ENCODE results near the gene CCDC28A. TPM values are rescaled to one million over a fixed set of nuclear protein-coding genes. Genes with fewer than 3 reads are reported as not detected.

CCDC28A gene
- total and polyA plus RNA-seq, 7 donors = 17.4 to 49.5 (median 26.5) TPM

GRCh38 chr6:138782243-138782642, 8.7 kb downstream of the CCDC28A start:
- Histone ChIP-seq H3K27ac (no peak overlapping the region), H3K36me3 (peaks cover 0 to 84% (median 8%) of the 10 kb centered on the region in 4 donors), H3K4me1 (peaks cover 0 to 7% (median 0%) of the 10 kb centered on the region in 4 donors), H3K27me3 (no peaks in the 10 kb centered on the region), H3K9me3 (no peaks in the 10 kb centered on the region), H3K4me3 (no peak overlapping the region)
- TF ChIP-seq POLR2A (IDR thresholded peaks at IDR 0.05) (no peak), EP300 (IDR thresholded peaks at IDR 0.05) (no peak), CTCF (IDR thresholded peaks at IDR 0.05) (no peak), POLR2AphosphoS5 (IDR thresholded peaks at IDR 0.05) (no peak)
- 88 to 90% methylated on average over 4 of the region's 4 CpGs for WGBS, 2 donors
- no peak for DNase-seq
- intact Hi-C loops (cut with DNase I) = no loop called here

- WGBS, 2 donors = 86 to 91% methylated on average over 4 of the region's 4 CpGs
- H3K27ac ChIP-seq = no peak overlapping the region
- no peak overlapping the region for H3K4me3 ChIP-seq
- peaks cover 0 to 7% (median 0%) of the 10 kb centered on the region in 4 donors for H3K4me1 ChIP-seq
- peaks cover 0 to 79% (median 8%) of the 10 kb centered on the region in 4 donors for H3K36me3 ChIP-seq
- H3K27me3 ChIP-seq = no peaks in the 10 kb centered on the region
- no peak for DNase-seq
- intact Hi-C loops (cut with DNase I) = no loop called here
- H3K9me3 ChIP-seq = no peaks in the 10 kb centered on the region
- TF ChIP-seq EP300 (IDR thresholded peaks at IDR 0.05) = no peak
- TF ChIP-seq POLR2AphosphoS5 (IDR thresholded peaks at IDR 0.05) = peak in 2 of 4 donors; percentile 6 to 40
Measured at GRCh38 chr6:138785079-138785478, 11.5 kb downstream of the CCDC28A start.

- Histone ChIP-seq H3K36me3 (peaks cover 0 to 79% (median 9%) of the 10 kb centered on the region in 4 donors), H3K4me1 (peaks cover 0 to 7% (median 0%) of the 10 kb centered on the region in 4 donors), H3K9me3 (no peaks in the 10 kb centered on the region), H3K4me3 (no peak overlapping the region), H3K27me3 (no peaks in the 10 kb centered on the region), H3K27ac (peak overlapping the region in 1 of 4 donors; percentile 6)
- intact Hi-C loops (cut with DNase I) = no loop called here
- TF ChIP-seq EP300 (IDR thresholded peaks at IDR 0.05) (no peak), CTCF (IDR thresholded peaks at IDR 0.05) (no peak), POLR2AphosphoS5 (IDR thresholded peaks at IDR 0.05) (no peak), POLR2A (IDR thresholded peaks at IDR 0.05) (no peak)
- WGBS, 2 donors = 92 to 98% methylated on average over 3 of the region's 3 CpGs
- no peak for DNase-seq
Measured at GRCh38 chr6:138785980-138786379, 12.4 kb downstream of the CCDC28A start.

GRCh38 chr6:138787138-138787537, 13.6 kb downstream of the CCDC28A start:
- Histone ChIP-seq H3K27ac (no peak overlapping the region), H3K9me3 (no peaks in the 10 kb centered on the region), H3K36me3 (peaks cover 0 to 79% (median 9%) of the 10 kb centered on the region in 4 donors), H3K4me1 (peaks cover 0 to 7% (median 0%) of the 10 kb centered on the region in 4 donors), H3K27me3 (no peaks in the 10 kb centered on the region), H3K4me3 (no peak overlapping the region)
- DNase-seq = no peak
- intact Hi-C loops (cut with DNase I) = no loop called here
- WGBS, 2 donors = 52 to 94% methylated on average over 1 of the region's 1 CpG
- TF ChIP-seq POLR2AphosphoS5 (IDR thresholded peaks at IDR 0.05) (no peak), EP300 (IDR thresholded peaks at IDR 0.05) (no peak), CTCF (IDR thresholded peaks at IDR 0.05) (no peak), POLR2A (IDR thresholded peaks at IDR 0.05) (no peak)

GRCh38 chr6:138795809-138796603, 22.4 kb downstream of the CCDC28A start, which contains the start of gene ECT2L:
Gene ECT2L, plus strand, starts transcription at chr6:138796087. Its CDS starts 17,188 bp downstream, at chr6:138813275.
- Histone ChIP-seq H3K9me3 (no peaks in the 10 kb centered on the region), H3K27ac (peak within 1 kb of the TSS; percentile 66 to 81 (median 76)), H3K36me3 (peaks cover 0 to 20% (median 6%) of the 10 kb centered on the region in 4 donors), H3K4me1 (peaks cover 0 to 19% (median 15%) of the 10 kb centered on the region in 4 donors), H3K4me3 (peak within 1 kb of the TSS; percentile 29 to 54 (median 46)), H3K27me3 (no peaks in the 10 kb centered on the region)
- 6 to 16% methylated on average over 50 of the region's 50 CpGs for WGBS, 2 donors
- intact Hi-C loops (cut with DNase I) = no loop called here
- TF ChIP-seq POLR2AphosphoS5 (IDR thresholded peaks at IDR 0.05) (peak in 3 of 4 donors; percentile 24 to 64 (median 42)), CTCF (IDR thresholded peaks at IDR 0.05) (no peak)
- peak; percentile 82 for DNase-seq

Data from sigmoid colon (tissue), 7 donors.